CD1c-positive myeloid dendritic cell (primary cell): Measurements from ENCODE around the gene OR6S1.
"Not testable (repeated sequence)": the region's sequence is repeated elsewhere in the genome, so short reads cannot be mapped to it uniquely, and the experiment has no call there.

Experiments used
- DNase-seq: peaks from one replicate; pipeline ENCODE4 v3.0.0-alpha.2; 2016; ENCODE audit errors: extremely low spot score

The OR6S1 gene

DNA sequence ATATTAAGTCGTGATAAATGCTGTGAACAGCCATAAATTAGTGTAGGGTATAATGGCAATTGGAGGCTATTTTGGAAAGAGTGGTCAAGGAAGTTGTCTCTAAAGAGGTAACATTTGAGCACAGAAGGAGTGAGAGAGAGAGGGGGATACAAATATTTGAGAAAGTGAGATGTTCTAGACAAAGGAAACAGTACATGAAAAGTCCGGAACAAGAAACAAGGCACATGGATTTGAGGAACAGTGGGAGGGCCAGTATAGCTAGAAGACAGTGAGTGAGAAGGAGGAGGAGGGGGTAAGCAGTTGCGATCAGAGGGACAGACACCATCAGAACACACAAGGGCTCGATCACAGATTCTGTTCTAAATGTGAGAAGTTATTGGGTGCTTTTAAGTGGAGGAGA is 30.2 kb downstream of the OR6S1 start:
- no peak for DNase-seq

DNA sequence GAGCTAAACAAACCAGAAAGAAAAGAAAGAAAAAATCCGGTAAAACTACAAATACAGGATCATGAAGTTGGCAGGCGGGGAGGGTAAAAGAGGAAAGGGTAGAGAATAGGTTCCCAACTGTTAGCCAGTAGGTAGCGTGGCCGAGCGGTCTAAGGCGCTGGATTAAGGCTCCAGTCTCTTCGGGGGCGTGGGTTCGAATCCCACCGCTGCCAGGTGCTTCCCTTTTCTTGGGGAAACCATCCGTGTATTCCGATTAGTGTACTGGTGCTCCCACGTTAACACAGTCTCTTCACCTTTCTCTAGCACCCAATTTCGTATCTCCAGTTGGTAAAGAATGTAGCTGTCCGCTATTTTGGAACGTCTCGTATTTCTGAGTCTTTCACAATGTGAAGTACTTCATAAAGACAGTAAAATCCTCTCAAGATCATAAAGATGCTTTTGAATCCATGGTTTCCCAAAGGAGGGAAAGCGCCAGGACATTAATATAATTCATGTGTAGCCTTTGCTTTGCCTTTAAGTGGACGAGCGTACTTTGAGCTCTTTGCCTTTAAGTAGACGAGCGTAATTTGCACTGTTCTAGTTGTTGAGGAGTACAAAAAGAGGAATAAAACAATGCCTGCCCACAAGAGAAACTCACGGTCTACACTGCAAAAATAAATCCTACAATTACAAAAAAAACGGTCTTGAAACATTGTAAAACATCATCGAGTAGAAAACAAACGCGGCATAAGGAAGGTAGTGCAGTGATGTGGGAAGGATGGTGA is 31.3 kb downstream of the OR6S1 start:
- DNase-seq: peak; percentile 59

GRCh38 chr14:20609215-20610001 is 32.1 kb downstream of the OR6S1 start:
- peak; percentile 92 for DNase-seq

GRCh38 chr14:20608383-20609110 is 32.9 kb downstream of the OR6S1 start:
- no peak for DNase-seq

- no peak for DNase-seq
Measured at GRCh38 chr14:20607617-20608016, 33.9 kb downstream of the OR6S1 start.

DNA sequence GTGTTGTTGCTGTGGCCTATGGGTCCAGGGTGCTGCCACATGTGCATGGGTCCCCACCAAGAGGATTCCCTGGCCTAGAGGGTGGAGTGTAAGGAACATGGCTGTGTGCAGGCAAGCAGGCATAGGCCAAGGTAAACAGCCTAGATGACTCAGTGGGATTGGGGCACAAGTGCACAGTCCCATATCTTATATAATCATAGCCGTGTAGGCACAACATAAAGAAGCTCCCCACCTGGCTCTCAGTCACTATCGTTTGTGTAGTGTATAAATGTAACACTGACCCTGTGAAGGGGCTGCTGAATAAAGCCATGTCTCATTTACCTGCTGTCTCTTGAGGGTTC is 34.6 kb downstream of the OR6S1 start:
- DNase-seq: no peak

DNA sequence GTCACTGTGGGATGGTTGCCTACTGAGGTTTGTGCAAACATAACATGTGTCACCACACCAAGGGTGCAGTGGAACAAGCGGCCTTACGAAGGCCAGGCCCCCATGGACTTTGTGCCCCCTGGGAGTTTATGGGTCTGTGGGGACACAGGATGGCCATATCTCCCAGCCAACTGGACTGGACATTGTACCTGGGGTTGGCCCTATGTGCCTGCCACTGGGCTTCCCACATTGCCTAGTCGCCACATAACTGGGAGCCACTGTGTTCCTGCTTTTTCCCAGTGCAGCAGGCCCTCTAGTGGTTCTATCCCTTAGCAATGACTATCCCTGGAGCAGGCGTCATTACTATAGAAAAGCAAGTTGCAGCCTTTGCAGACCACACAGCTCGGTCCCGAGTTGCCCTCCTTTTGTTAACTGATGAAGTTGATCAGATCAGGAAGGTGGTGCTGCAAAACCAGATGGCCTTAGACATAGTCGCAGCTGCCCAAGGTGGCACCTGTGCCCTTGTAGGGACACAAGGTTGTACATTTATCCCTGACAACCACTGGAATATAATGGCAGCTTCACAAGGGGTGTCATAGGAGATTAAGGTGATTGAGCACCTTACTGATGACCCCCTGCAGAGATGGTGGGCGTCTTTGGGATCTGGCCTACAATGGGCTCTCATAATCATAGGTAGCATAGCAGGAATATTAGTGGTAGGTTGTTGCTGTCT is 35.1 kb downstream of the OR6S1 start:
- peak; percentile 28 for DNase-seq

DNA sequence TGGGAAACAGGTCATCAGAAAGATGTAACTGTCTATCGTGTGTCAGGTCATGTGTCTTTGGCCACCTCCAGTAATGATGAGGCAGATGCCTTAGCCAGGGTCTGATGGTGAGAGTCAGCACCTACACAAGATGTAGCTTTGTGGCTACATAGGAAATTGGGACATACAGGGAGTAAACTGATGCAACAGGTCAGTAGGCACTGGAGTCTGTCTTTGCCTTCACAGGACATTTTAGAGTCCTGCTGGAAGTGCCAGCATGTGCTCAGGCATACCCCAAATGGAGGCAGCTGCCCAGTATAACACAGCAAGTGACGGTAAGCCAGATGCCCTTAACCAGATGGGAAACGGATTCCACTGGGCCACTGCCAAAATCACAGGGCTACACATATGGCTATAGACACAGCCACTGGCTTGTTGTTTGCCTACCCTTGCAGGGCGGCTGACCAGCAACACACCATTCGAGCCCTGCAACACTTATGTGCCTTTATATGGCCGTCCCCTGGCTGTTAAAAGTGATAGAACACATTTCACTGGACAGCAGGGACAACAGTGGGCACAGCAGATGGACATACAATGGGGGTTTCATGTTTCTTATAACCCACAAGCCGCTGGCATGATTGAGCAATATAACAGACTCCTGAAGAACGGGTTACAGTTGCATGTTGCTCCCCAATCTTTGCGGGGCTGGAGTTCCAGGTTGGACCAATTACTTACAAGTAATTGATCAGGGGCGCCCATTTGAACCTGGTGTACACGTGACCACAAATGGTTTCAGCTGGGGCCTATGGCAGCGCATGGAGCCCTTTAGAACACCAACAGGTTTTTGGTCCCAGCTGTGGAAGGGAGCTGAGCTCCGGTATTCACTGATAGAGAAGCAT is 37.4 kb downstream of the OR6S1 start:
- no peak for DNase-seq

DNA sequence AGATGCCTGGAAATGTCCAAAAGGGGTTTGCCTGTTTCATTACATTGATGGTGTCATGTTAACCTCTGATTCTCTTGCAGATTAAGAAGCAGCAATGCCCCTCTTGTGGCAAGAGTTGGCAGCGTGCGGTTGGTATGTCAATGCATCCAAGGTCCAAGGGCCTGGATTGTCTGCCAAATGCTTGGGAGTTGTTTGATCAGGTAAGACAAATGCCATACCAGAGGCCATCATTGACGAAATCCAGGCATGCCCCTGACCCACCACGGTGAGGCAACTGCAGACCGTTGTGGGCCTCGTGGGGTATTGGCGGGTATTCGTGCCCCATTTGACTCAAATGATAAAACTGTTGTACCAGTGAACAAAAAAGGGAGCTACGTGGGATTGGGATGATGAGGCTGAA is 38.9 kb downstream of the OR6S1 start:
- DNase-seq: no peak

DNA sequence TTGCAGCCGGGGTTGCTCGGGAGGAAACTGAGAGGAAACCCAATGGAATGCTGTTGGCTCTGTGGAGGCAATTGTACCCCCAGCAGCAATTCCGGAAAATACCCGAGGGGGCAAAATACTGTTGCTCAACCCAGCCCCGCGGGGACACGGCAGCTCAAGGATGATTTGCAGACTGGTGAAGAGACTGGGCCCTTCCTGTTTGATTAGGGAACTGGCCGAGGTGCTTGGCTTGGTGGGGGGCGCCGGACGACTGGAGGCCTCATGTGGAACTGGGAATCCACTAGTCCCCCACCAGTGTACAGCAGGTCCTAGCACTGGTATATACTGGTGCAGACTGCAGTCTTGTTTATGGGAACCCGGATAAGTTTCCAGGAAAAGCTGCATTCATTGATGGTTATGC is 40.0 kb downstream of the OR6S1 start:
- no peak for DNase-seq

DNA sequence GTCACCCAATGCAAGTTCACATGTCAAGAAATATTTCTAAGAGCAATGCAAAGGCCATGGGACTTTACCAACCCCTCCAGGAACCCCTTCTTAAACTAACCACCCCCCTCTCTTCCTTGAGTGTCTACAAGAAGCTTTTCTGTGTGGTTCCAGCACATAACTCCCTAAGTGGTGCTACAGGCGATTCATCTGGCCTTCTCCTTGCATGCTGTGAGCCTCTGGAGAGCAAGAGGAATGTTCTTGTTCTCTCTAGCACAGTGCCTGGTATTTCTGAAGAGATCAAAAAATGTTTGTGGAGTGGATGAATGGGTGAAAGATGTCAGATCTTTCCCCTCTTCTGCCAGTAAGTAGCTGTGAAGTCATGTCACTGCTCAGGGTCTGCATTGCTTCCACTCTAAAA is 44.4 kb downstream of the OR6S1 start:
- no peak for DNase-seq

- DNase-seq: not testable (repeated sequence)
Measured at GRCh38 chr14:20595726-20596125, 45.8 kb downstream of the OR6S1 start.

DNA sequence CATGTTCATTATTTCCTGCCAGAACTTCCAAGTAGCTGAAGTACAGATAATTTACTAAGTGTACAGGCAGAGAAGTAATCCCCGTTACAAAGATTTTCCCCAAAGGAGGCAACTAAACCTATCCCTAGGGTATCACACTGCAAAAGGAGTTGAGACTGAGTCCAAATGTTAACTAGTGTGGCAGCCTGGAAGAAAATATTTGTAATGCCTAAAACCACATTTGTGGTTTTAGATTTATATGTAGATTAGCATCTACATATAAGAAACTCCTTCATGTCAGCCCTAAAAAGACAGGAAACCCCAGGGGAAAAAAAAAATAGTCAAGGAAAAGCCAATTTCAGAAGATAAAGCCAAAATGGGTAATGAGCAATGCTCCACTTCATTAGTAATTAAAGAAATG is 48.9 kb downstream of the OR6S1 start:
- DNase-seq: no peak

DNA sequence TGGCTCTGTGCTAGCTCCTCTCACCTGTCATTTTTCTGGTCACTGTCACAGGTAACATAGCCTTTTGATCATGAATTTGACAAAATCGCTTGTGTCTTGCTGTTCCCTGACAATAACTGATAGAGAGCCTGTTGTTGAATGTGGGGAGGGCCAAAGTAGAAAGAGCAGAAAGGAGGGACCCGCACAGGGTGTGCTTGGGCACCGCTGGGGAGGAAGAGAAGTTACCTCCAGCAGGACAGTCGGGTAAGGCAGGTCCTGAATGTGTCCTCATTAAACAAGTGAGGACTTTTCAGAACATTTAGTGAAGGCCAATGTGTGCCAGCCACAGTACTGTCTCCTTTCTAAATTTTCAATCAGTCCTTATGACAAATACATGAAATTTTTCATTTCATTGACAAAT is 50.3 kb downstream of the OR6S1 start, which contains the start of gene RNASE12:
RNASE12 (minus strand) TSS at position 142 of the 400 bp plus-strand sequence. CDS start 653 bp downstream, outside the sequence.
- no peak for DNase-seq
